Activated naive CD4-positive, alpha-beta T cell treated with anti-CD3 and anti-CD28 coated beads, Interleukin-2, amount 10 ng/mL, durations not matched to agents 7 days and 5 days (primary cell): ENCODE data around the gene SLAMF9.

ENCODE experiments used
- CTCF ChIA-PET: fragments of 350-600 bp; sonication (Branson Sonifier 250); formaldehyde crosslinking; loops from one replicate; lab custom pipeline; 2021; ENCODE audit warnings: antibody characterized with exemption; lab: Charles Lee
- DNase-seq: peaks from one replicate; pipeline ENCODE4 v3.0.0-alpha.2; 2020
- H3K27ac Mint-ChIP-seq: one replicate; pipeline ENCODE4 v1.8.0; 2021; ENCODE audit warnings: mild to moderate bottlenecking, moderate library complexity, mixed read lengths
- H3K27me3 Mint-ChIP-seq: one replicate; pipeline ENCODE4 v1.8.0; 2021; ENCODE audit warnings: mild to moderate bottlenecking, mixed read lengths
- H3K36me3 Mint-ChIP-seq: one replicate; pipeline ENCODE4 v1.8.0; 2021; ENCODE audit warnings: mixed read lengths
- H3K4me1 Mint-ChIP-seq: one replicate; pipeline ENCODE4 v1.8.0; 2021; ENCODE audit warnings: mixed read lengths
- H3K4me3 Mint-ChIP-seq: one replicate; pipeline ENCODE4 v1.8.0; 2021; ENCODE audit warnings: mild to moderate bottlenecking, moderate library complexity, mixed read lengths
- H3K9me3 Mint-ChIP-seq: one replicate; pipeline ENCODE4 v1.8.0; 2021; ENCODE audit warnings: mixed read lengths

SLAMF9 gene

GRCh38 chr1:159985473-159985872 lies 31.4 kb upstream of the SLAMF9 start:
- peaks cover 36% of the 10 kb centered on the region for H3K27me3 Mint-ChIP-seq
- H3K4me3 Mint-ChIP-seq, result no peak overlapping the region
- H3K9me3 Mint-ChIP-seq, result no peaks in the 10 kb centered on the region
- no peak overlapping the region for H3K27ac Mint-ChIP-seq
- H3K4me1 Mint-ChIP-seq, result no peaks in the 10 kb centered on the region
- CTCF ChIA-PET, result interaction anchor here (1.6 kb wide), 1 partner anchor 22 kb away, joined by 4 read pairs; no protein-coding TSS in a partner anchor
- no peaks in the 10 kb centered on the region for H3K36me3 Mint-ChIP-seq
- no peak for DNase-seq

DNA sequence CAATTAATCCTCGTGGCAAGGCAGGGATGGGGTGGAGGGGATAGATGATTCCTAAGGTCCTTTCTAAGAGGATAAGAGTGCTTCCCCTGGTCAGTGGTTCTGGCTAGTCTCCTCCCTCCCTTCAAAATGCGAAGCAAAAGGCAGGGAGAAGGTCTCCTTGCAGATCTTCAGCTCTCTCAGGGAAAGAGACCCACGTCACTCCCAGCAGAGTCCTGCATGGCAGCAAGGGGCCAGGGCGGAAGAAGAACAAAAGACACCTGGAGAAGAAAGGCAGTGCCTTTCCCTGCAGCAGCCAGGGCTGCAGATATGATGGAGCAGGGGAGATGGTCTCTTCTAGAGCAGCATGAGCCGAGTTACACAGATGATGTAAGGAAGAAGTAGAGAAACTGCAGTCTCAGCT lies 29.6 kb upstream of the SLAMF9 start:
- no peak overlapping the region for H3K4me3 Mint-ChIP-seq
- peaks cover 42% of the 10 kb centered on the region for H3K27me3 Mint-ChIP-seq
- no peak overlapping the region for H3K27ac Mint-ChIP-seq
- H3K4me1 Mint-ChIP-seq, result no peaks in the 10 kb centered on the region
- CTCF ChIA-PET, result no interaction called here
- no peaks in the 10 kb centered on the region for H3K9me3 Mint-ChIP-seq
- H3K36me3 Mint-ChIP-seq, result no peaks in the 10 kb centered on the region
- no peak for DNase-seq

DNA sequence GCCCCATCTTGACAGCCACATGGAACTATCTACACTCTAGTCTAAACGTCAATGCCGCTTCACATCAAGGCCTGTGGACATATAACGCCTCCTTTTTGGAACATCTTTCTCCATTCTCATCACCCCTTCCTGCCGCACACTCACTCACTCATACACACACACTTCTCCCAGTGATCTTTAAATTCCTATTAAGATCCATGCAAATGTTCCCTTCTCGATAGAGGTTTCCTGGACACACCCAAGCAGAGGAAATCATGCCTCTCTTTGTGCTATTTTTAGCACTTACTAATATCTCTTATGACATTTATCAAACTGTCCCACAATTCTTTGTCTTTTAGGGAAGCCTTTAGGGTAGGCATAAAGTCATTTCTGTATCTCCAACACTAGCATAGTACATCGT lies 28.2 kb upstream of the SLAMF9 start:
- Mint-ChIP-seq H3K9me3 (no peaks in the 10 kb centered on the region), H3K4me3 (no peak overlapping the region), H3K36me3 (no peaks in the 10 kb centered on the region), H3K27ac (no peak overlapping the region), H3K4me1 (no peaks in the 10 kb centered on the region), H3K27me3 (peaks cover 56% of the 10 kb centered on the region)
- DNase-seq, result no peak
- CTCF ChIA-PET, result no interaction called here

GRCh38 chr1:159981351-159982055 lies 27.5 kb upstream of the SLAMF9 start:
- Mint-ChIP-seq H3K36me3 (no peaks in the 10 kb centered on the region), H3K4me1 (no peaks in the 10 kb centered on the region), H3K27ac (no peak overlapping the region), H3K4me3 (no peak overlapping the region), H3K9me3 (no peaks in the 10 kb centered on the region), H3K27me3 (peaks cover 58% of the 10 kb centered on the region)
- CTCF ChIA-PET, result no interaction called here
- no peak for DNase-seq

GRCh38 chr1:159980786-159981185 lies 26.7 kb upstream of the SLAMF9 start:
- DNase-seq, result no peak
- CTCF ChIA-PET, result no interaction called here
- no peaks in the 10 kb centered on the region for H3K4me1 Mint-ChIP-seq
- no peaks in the 10 kb centered on the region for H3K36me3 Mint-ChIP-seq
- H3K27ac Mint-ChIP-seq, result no peak overlapping the region
- H3K4me3 Mint-ChIP-seq, result no peak overlapping the region
- H3K9me3 Mint-ChIP-seq, result no peaks in the 10 kb centered on the region
- H3K27me3 Mint-ChIP-seq, result peaks cover 57% of the 10 kb centered on the region

DNA sequence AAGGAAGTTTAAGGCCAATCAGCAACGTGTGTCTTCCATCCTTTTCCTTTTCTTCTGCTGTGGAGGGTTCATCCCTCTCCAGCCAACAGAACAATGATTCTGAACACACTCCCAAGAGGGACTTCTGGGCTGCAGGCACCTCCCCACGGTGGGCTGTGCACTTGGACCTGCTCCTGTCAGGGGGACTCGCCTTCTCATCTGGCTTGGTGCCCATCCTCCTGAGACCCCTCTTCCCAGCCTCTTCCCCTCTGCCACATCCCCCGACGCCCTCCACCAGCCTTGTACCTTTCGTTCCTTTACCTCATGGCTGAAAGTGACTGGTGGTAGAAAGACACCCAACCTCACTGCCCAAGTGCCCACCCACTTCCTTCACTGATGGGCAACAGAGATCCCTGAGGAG lies 26.0 kb upstream of the SLAMF9 start:
- Mint-ChIP-seq H3K27me3 (peaks cover 52% of the 10 kb centered on the region), H3K4me1 (no peaks in the 10 kb centered on the region), H3K36me3 (no peaks in the 10 kb centered on the region), H3K4me3 (no peak overlapping the region), H3K27ac (no peak overlapping the region), H3K9me3 (no peaks in the 10 kb centered on the region)
- CTCF ChIA-PET, result no interaction called here
- DNase-seq, result no peak

DNA sequence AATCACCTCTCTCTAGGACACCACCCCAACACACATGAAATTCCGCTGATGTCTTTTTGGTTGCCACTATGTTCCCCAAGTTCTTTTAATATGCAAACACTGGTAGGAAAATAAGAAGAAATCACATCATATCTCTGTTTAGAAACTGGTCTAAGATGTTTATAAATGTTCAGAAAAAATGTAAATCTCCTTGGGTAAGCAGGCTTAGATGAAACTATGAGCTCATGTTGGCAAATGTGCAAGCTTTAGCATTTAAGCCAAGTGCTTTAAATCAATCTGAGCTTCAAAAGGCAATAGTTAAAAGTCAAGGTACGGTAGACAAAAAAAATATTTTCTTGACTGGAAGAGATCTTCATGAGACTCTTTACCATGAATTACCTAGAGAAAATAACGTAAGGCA lies 25.2 kb upstream of the SLAMF9 start:
- H3K36me3 Mint-ChIP-seq, result no peaks in the 10 kb centered on the region
- H3K27me3 Mint-ChIP-seq, result peaks cover 51% of the 10 kb centered on the region
- no peaks in the 10 kb centered on the region for H3K4me1 Mint-ChIP-seq
- CTCF ChIA-PET, result no interaction called here
- no peak overlapping the region for H3K27ac Mint-ChIP-seq
- DNase-seq, result no peak
- no peaks in the 10 kb centered on the region for H3K9me3 Mint-ChIP-seq
- H3K4me3 Mint-ChIP-seq, result no peak overlapping the region

DNA sequence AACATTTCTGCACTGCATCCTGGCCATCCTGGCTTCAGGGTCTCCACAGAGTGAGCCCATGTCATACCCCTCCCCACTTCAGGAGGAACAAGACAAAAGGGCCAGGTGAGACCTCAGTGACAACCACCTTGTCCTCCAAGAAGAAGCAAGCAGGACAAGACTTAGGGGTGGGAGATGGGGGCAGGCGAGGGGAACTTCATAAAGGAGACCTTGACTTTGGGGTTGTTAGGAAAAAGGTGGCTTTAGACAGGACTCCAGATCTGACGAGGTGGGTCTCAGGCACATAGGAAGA lies 24.0 kb upstream of the SLAMF9 start:
- Mint-ChIP-seq H3K27ac (no peak overlapping the region), H3K27me3 (peaks cover 42% of the 10 kb centered on the region), H3K4me1 (no peaks in the 10 kb centered on the region), H3K36me3 (no peaks in the 10 kb centered on the region), H3K9me3 (no peaks in the 10 kb centered on the region), H3K4me3 (no peak overlapping the region)
- no peak for DNase-seq
- CTCF ChIA-PET, result interaction anchor here (0.7 kb wide), 1 partner anchor 85 kb away, joined by 4 read pairs; no protein-coding TSS in a partner anchor

- no peaks in the 10 kb centered on the region for H3K36me3 Mint-ChIP-seq
- no peak for DNase-seq
- H3K9me3 Mint-ChIP-seq, result no peaks in the 10 kb centered on the region
- CTCF ChIA-PET, result interaction anchor here (0.7 kb wide), 1 partner anchor 85 kb away, joined by 4 read pairs; no protein-coding TSS in a partner anchor
- H3K27me3 Mint-ChIP-seq, result peaks cover 42% of the 10 kb centered on the region
- no peak overlapping the region for H3K27ac Mint-ChIP-seq
- H3K4me3 Mint-ChIP-seq, result no peak overlapping the region
- no peaks in the 10 kb centered on the region for H3K4me1 Mint-ChIP-seq
These were observed 23.5 kb upstream of the SLAMF9 start for GRCh38 chr1:159977364-159978106.

DNA sequence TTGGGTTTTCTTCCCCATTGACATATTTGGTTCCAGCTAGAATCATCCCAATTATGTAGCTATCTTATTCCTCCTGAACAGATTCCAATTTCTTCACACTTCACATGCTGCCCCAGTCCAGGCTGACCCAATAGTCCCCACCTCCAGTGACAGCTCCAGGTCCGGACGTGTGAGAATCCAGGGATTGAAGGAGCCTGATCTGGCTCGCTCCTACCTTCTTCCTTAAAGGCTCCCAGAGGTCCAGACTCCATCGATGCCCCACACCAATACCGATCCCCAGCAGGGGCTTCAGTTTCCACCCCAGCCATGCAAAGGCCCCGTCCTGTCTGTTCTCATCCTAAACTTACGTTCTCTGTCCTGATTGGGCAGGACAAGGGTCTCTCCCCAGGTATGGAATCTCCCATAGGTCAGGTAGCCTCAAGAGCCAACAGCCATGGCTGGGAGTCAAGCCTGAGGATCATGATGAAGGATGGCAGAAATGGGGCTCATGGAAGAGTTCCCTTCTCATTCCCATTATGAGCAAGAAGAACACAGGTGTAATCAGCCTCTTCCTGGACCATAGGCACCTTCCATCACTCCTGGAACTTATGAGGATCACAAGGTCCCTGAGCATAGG lies 20.4 kb upstream of the SLAMF9 start:
- peaks cover 44% of the 10 kb centered on the region for H3K27me3 Mint-ChIP-seq
- CTCF ChIA-PET, result no interaction called here
- no peak overlapping the region for H3K27ac Mint-ChIP-seq
- H3K36me3 Mint-ChIP-seq, result no peaks in the 10 kb centered on the region
- no peaks in the 10 kb centered on the region for H3K4me1 Mint-ChIP-seq
- no peaks in the 10 kb centered on the region for H3K9me3 Mint-ChIP-seq
- DNase-seq, result no peak
- H3K4me3 Mint-ChIP-seq, result no peak overlapping the region

GRCh38 chr1:159973350-159973940 lies 19.4 kb upstream of the SLAMF9 start:
- H3K27ac Mint-ChIP-seq, result no peak overlapping the region
- no peak overlapping the region for H3K4me3 Mint-ChIP-seq
- H3K9me3 Mint-ChIP-seq, result no peaks in the 10 kb centered on the region
- H3K36me3 Mint-ChIP-seq, result no peaks in the 10 kb centered on the region
- CTCF ChIA-PET, result no interaction called here
- H3K27me3 Mint-ChIP-seq, result peaks cover 50% of the 10 kb centered on the region
- DNase-seq, result no peak
- H3K4me1 Mint-ChIP-seq, result no peaks in the 10 kb centered on the region

- CTCF ChIA-PET, result interaction anchor here (0.9 to 1.1 kb wide), 3 partner anchors 20 to 33 kb away, joined by 3 read pairs; no protein-coding TSS in a partner anchor
- DNase-seq, result no peak
- H3K36me3 Mint-ChIP-seq, result no peaks in the 10 kb centered on the region
- no peak overlapping the region for H3K4me3 Mint-ChIP-seq
- no peaks in the 10 kb centered on the region for H3K4me1 Mint-ChIP-seq
- H3K27ac Mint-ChIP-seq, result no peak overlapping the region
- H3K27me3 Mint-ChIP-seq, result peaks cover 48% of the 10 kb centered on the region
- H3K9me3 Mint-ChIP-seq, result no peaks in the 10 kb centered on the region
These were observed 18.6 kb upstream of the SLAMF9 start for GRCh38 chr1:159972443-159973205.

- Mint-ChIP-seq H3K4me1 (no peaks in the 10 kb centered on the region), H3K36me3 (no peaks in the 10 kb centered on the region), H3K27me3 (peaks cover 36% of the 10 kb centered on the region), H3K27ac (no peak overlapping the region), H3K4me3 (no peak overlapping the region), H3K9me3 (no peaks in the 10 kb centered on the region)
- CTCF ChIA-PET, result no interaction called here
- DNase-seq, result no peak
These were observed 16.9 kb upstream of the SLAMF9 start for GRCh38 chr1:159970932-159971342.

GRCh38 chr1:159968901-159969300 lies 14.9 kb upstream of the SLAMF9 start:
- H3K9me3 Mint-ChIP-seq, result no peaks in the 10 kb centered on the region
- no peaks in the 10 kb centered on the region for H3K36me3 Mint-ChIP-seq
- no peaks in the 10 kb centered on the region for H3K4me1 Mint-ChIP-seq
- no peak for DNase-seq
- CTCF ChIA-PET, result interaction anchor here (1.6 kb wide), 1 partner anchor 170 kb away, joined by 5 read pairs; no protein-coding TSS in a partner anchor
- no peak overlapping the region for H3K27ac Mint-ChIP-seq
- H3K27me3 Mint-ChIP-seq, result peaks cover 50% of the 10 kb centered on the region
- no peak overlapping the region for H3K4me3 Mint-ChIP-seq
